Fibroblast of peridontal ligament (primary cell): Measurements from ENCODE around the gene ERC2.
A peak's percentile ranks its signal among the peaks of the same experiment; 100 is the strongest.

Experiments
- DNase-seq: peaks from one replicate; pipeline ENCODE4 v3.0.0-alpha.2; 2010; ENCODE audit errors: extremely low read depth

Gene ERC2

GRCh38 chr3:55494976-55495375 is 973.3 kb downstream of the ERC2 start:
- no peak for DNase-seq

DNA sequence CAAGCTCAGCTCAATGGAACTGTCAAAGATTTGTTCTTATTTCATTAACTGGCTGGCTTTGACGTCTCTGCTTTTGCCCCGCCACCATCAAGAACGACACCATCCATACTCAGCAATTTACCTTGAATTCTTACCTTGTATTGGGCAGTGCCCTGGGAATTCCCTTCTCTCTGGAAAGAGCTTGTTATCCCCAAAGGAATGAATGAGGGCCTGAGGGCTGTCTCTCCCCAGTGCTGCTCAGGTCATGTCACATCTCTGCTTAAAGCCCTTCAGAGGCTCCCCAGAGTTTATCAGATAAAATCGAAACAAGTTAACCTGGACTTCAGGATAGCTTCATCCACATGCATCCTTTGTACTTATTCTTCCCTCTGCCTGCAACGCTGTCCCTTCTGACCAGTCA is 975.3 kb downstream of the ERC2 start:
- DNase-seq, result no peak

DNA sequence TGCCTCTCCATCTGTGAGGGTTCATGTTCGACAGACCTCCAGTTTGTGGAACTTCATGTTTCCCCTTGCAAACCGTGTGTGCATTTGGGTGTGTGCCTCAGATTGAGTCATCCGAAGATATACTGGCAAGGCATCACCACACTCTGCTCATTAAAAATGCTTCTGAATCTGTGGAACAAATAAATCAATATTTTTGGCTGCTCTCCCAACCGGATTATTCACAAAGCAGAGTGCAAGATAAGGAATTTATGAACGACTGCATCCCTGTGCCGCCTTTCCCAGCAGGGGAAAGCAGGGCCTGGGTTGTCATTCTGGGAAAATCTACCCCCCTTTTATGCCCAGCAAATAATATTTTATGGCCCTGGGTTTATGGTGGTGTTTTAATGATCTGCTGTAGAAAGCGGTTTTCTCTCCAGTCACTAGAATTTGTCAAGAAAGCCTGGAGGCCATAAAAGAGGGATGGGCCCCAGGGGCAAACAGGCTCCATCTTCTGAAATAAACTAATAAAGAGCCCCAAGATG is 976.9 kb downstream of the ERC2 start:
- peak; percentile 73 for DNase-seq

DNA sequence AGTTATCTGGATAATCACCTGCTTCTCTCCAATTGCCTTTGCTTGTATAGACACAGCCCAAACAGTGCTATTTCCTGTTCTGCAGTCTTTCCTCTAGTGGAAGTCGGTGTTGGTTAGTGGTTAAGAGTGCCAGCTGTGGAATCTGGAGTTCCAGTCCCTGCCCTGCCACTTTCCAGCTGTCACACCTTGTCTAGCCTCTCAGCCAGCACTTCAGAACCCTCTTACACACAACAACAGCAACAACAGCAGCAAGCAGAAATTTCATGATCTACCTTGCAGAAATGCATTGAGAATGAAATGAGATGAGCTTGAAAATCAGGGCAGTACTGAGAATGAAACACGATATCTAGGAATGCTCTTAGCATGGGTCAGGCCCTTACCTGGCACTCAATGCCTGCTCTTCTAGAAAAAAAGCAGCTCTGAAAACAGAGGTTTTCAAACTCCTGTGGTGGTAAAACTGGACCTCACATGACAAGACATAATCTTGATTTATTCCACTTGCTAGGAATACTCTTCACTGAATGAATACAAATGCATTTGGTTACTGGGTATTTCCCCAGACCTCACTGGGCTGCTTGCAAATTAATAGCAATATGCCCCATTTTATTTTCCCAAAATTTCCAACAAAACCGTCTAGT is 977.9 kb downstream of the ERC2 start:
- no peak for DNase-seq

- DNase-seq, result no peak
These were observed 978.5 kb downstream of the ERC2 start for GRCh38 chr3:55489798-55490132.

- peak; percentile 89 for DNase-seq
These were observed 979.7 kb downstream of the ERC2 start for GRCh38 chr3:55488398-55489055.

DNA sequence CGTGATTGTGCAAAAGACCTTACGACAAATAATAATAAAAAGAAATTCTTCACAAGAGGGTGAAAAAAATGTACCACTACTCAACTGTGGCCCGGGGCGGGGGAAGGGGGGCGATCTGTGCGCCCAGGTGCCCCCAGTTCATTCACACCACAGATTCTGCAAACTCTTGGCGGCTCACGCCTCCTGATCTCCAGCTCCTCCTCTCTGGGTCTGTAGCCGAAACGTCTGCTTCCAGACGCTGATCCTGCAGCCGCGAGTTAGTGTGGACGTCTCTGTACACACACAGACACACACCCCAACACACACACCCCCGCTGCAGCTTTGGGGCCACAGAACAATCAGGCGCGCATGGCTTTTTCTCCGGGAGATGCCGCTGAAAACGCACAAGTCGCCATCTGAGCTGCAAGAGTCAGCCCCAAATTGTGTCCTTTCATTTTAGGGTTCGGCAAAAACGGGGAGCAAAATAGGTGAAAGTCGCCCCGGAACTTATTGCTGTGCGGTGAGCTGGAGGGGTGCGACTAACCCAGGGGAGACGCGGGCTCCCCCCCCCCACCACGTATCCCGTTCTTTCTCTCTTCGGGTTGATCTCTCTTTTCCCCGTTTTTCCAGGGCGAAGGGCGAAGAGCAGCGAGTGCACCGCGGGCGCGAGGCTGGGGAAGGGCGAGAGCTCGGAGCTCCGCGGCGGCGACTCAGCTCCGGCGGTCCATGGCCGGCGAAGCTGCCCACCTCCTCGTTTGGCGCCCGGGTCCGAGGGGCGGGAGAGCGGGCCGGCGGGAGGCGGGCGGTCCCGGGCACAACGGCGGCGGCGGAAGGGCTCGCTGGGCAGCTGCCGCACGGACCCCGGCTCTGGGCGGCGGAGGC is 980.7 kb downstream of the ERC2 start:
- DNase-seq, result peak; percentile 61

GRCh38 chr3:55486857-55487380 is 981.3 kb downstream of the ERC2 start, which contains the start of gene WNT5A:
Gene WNT5A (minus strand): TSS chr3:55487306. CDS start chr3:55486985, 321 bp downstream.
- no peak for DNase-seq

DNA sequence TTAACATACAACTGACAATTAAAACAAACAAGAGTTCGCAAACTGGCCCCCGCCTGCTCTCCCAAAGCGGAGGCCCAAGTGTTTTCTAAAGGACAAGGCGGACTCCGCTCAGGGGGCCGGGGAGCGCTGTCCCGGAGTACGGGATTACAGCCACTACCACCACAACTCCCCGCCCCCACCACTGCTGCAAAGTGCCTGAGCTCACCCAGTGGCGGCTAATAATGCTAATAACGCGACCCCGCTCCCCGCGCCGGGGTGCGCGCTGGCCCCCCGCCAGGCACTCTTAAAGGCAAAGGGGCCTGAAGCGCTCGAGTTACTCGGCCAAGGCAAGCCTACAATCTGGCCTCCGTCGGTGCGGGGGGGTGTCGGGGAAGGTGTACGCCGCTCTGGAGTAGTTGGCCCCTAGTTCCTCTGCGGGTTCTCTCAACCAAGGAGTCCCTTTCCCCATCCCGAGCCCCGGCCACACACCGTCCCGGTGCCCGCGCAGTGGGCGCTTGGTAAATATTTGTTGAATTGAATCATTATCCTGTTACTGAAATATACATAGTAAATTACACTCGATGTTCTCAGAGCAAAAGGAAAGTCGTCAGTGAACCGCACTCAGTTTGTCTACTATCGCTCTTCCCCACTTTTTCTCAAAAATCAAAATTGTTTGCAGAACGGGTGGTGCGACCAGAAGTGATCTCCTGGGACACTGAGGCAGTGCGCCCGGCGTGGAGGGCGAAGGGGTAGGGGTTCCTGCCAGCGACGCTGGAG is 982.0 kb downstream of the ERC2 start:
- DNase-seq, result peak; percentile 52

- peak; percentile 85 for DNase-seq
These were observed 983.2 kb downstream of the ERC2 start for GRCh38 chr3:55484801-55485791.

- no peak for DNase-seq
These were observed 984.0 kb downstream of the ERC2 start for GRCh38 chr3:55484191-55484689.

GRCh38 chr3:55483196-55484095 is 984.8 kb downstream of the ERC2 start:
- no peak for DNase-seq

- DNase-seq, result peak; percentile 60
These were observed 985.6 kb downstream of the ERC2 start for GRCh38 chr3:55482496-55483195.

GRCh38 chr3:55481744-55482495 is 986.3 kb downstream of the ERC2 start:
- DNase-seq, result no peak

GRCh38 chr3:55480911-55481743 is 987.1 kb downstream of the ERC2 start:
- peak; percentile 80 for DNase-seq
